ENCODE data around the gene SNU13. TPM values are rescaled to one million over a fixed set of nuclear protein-coding genes. Genes with fewer than 3 reads are reported as not detected.

Gene SNU13
- total RNA-seq, 4 donors from 2014 or later = 127 to 194 (median 176) TPM

GRCh38 chr22:41648432-41648831, 40.2 kb downstream of the SNU13 start:
- TF ChIP-seq POLR2A (IDR thresholded peaks at IDR 0.05) = no peak
- TF ChIP-seq, protein P1, sequence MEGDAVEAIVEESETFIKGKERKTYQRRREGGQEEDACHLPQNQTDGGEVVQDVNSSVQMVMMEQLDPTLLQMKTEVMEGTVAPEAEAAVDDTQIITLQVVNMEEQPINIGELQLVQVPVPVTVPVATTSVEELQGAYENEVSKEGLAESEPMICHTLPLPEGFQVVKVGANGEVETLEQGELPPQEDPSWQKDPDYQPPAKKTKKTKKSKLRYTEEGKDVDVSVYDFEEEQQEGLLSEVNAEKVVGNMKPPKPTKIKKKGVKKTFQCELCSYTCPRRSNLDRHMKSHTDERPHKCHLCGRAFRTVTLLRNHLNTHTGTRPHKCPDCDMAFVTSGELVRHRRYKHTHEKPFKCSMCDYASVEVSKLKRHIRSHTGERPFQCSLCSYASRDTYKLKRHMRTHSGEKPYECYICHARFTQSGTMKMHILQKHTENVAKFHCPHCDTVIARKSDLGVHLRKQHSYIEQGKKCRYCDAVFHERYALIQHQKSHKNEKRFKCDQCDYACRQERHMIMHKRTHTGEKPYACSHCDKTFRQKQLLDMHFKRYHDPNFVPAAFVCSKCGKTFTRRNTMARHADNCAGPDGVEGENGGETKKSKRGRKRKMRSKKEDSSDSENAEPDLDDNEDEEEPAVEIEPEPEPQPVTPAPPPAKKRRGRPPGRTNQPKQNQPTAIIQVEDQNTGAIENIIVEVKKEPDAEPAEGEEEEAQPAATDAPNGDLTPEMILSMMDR (IDR thresholded peaks at IDR 0.05) = no peak
- 97 to 98% methylated on average over 1 of the region's 1 CpG for WGBS, 2 donors
- Histone ChIP-seq H3K4me3 (replicated peaks in 1 of 3) (no peak overlapping the region), H3K27ac (no peak overlapping the region), H3K36me3 (peaks cover 65 to 71% of the 10 kb centered on the region in 2 donors), H3K4me1 (no peaks in the 10 kb centered on the region), H3K9me3 (no peaks in the 10 kb centered on the region), H3K27me3 (no peaks in the 10 kb centered on the region)
- intact Hi-C loops (cut with DNase I) = no loop called here
- no peak for DNase-seq

GRCh38 chr22:41647771-41648170, 40.9 kb downstream of the SNU13 start:
- peaks cover 65 to 71% of the 10 kb centered on the region in 2 donors for H3K36me3 ChIP-seq
- DNase-seq = no peak
- H3K4me3 ChIP-seq (replicated peaks in 1 of 3) = no peak overlapping the region
- WGBS, 2 donors = 91 to 95% methylated on average over 3 of the region's 3 CpGs
- no peak overlapping the region for H3K27ac ChIP-seq
- TF ChIP-seq POLR2A (IDR thresholded peaks at IDR 0.05) = no peak
- no peaks in the 10 kb centered on the region for H3K4me1 ChIP-seq
- no peaks in the 10 kb centered on the region for H3K9me3 ChIP-seq
- H3K27me3 ChIP-seq = no peaks in the 10 kb centered on the region
- intact Hi-C loops (cut with DNase I) = no loop called here

GRCh38 chr22:41642331-41643110, 46.1 kb downstream of the SNU13 start:
- no peak for DNase-seq
- H3K27ac ChIP-seq = no peak overlapping the region
- H3K27me3 ChIP-seq = no peaks in the 10 kb centered on the region
- intact Hi-C loops (cut with DNase I) = no loop called here
- 95 to 97% methylated on average over 6 of the region's 6 CpGs for WGBS, 2 donors
- H3K36me3 ChIP-seq = peaks cover 55 to 57% of the 10 kb centered on the region in 2 donors
- H3K9me3 ChIP-seq = no peaks in the 10 kb centered on the region
- no peak for TF ChIP-seq POLR2A (IDR thresholded peaks at IDR 0.05)
- TF ChIP-seq, protein P1 (IDR thresholded peaks at IDR 0.05) = no peak
- H3K4me1 ChIP-seq = no peaks in the 10 kb centered on the region
- H3K4me3 ChIP-seq (replicated peaks in 1 of 3) = no peak overlapping the region

DNA sequence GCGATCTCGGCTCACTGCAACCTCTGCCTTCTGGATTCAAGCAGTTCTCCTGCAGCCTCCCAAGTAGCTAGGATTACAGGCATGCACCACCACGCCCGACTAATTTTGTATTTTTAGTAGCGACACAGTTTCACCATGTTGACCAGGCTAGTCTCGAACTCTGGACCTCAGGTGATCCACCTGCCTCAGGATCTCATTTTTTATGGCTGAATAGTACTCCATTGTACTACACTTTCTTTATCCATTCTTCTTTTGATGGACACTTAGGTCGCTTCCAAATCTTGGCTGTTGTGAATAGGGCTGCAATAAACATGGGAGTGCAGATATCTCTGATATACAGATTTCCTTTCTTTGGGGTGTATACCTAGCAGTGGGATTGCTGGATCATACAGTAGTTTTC, 46.8 kb downstream of the SNU13 start:
- no peaks in the 10 kb centered on the region for H3K9me3 ChIP-seq
- H3K4me3 ChIP-seq (replicated peaks in 1 of 3) = no peak overlapping the region
- peaks cover 55 to 57% of the 10 kb centered on the region in 2 donors for H3K36me3 ChIP-seq
- WGBS, 2 donors = 97 to 98% methylated on average over 7 of the region's 7 CpGs
- TF ChIP-seq, protein P1 (IDR thresholded peaks at IDR 0.05) = no peak
- TF ChIP-seq POLR2A (IDR thresholded peaks at IDR 0.05) = no peak
- DNase-seq = no peak
- intact Hi-C loops (cut with DNase I) = no loop called here
- H3K4me1 ChIP-seq = no peaks in the 10 kb centered on the region
- H3K27me3 ChIP-seq = no peaks in the 10 kb centered on the region
- no peak overlapping the region for H3K27ac ChIP-seq

DNA sequence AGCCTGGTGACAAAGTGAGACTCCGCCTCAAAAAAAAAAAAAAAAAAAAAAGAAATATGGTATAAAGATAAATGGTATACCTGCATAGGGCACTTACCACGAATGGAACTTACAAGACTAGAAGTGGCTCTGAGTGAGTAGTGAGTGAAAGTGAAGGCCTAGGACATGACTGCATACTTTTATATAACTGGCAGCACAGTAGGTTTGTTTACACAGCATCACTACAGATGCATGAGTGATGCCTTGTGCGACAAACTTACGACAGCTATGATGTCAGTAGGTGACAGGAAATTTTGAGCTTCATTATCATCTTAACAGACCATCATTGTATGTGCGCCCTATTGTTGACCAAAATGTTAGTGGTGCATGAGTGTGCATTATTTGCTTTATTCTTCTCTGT, 49.9 kb downstream of the SNU13 start:
- TF ChIP-seq, protein P1 (IDR thresholded peaks at IDR 0.05) = no peak
- TF ChIP-seq POLR2A (IDR thresholded peaks at IDR 0.05) = no peak
- H3K9me3 ChIP-seq = no peaks in the 10 kb centered on the region
- H3K27me3 ChIP-seq = no peaks in the 10 kb centered on the region
- intact Hi-C loops (cut with DNase I) = no loop called here
- no peak for DNase-seq
- peaks cover 62 to 67% of the 10 kb centered on the region in 2 donors for H3K36me3 ChIP-seq
- H3K4me1 ChIP-seq = no peaks in the 10 kb centered on the region
- WGBS, 2 donors = 95 to 96% methylated on average over 5 of the region's 5 CpGs
- H3K27ac ChIP-seq = no peak overlapping the region
- H3K4me3 ChIP-seq (replicated peaks in 1 of 3) = no peak overlapping the region
